Common myeloid progenitor, CD34-positive (primary cell): Measurements from ENCODE around the gene SLC22A23.

Experiments used
- CTCF ChIA-PET: fragments of 350-600 bp; sonication (Branson Sonifier 250); formaldehyde crosslinking; loops from one replicate; lab custom pipeline; 2021; ENCODE audit warnings: antibody characterized with exemption; lab: Charles Lee
- POLR2A ChIA-PET: fragments of 350-600 bp; sonication (Branson Sonifier 250); formaldehyde crosslinking; loops from one replicate; lab custom pipeline; 2021; ENCODE audit warnings: antibody characterized with exemption; lab: Charles Lee
- DNase-seq, 3 donors: peaks; one replicate each; pipeline versions ENCODE4 v3.0.0 to v3.0.0-alpha.2; 2013
- H3K27ac ChIP-seq, 2 experiments: 1 replicate in 1 of 2; 2 replicates in 1 of 2; pipeline ENCODE4 v1.7.0; 2013; ENCODE audit warnings: inconsistent platforms in 2 of 2, low read length in 2 of 2, mild to moderate bottlenecking in 2 of 2, low read depth in 1 of 2, moderate library complexity in 1 of 2; ENCODE audit not compliant: severe bottlenecking in 2 of 2, insufficient read depth in 1 of 2, poor library complexity in 1 of 2
- H3K27me3 ChIP-seq, 5 experiments: replicated peaks in 2 of 5; 1 replicate in 3 of 5; 2 replicates in 2 of 5; pipeline versions ENCODE4 v1.6.1 to v1.7.0; 2013; ENCODE audit warnings: low read length in 4 of 5, mild to moderate bottlenecking in 2 of 5, moderate library complexity in 2 of 5, inconsistent platforms in 1 of 5; ENCODE audit not compliant: insufficient read depth in 5 of 5, control insufficient read depth in 4 of 5
- H3K36me3 ChIP-seq, 4 experiments: 1 replicate in 2 of 4; 2 replicates in 2 of 4; pipeline versions ENCODE4 v1.6.1 to v1.7.0; 2013; ENCODE audit warnings: low read length in 3 of 4, control low read depth in 1 of 4, mild to moderate bottlenecking in 1 of 4; ENCODE audit not compliant: control insufficient read depth in 4 of 4, insufficient read depth in 4 of 4
- H3K4me1 ChIP-seq, 4 experiments: 1 replicate in 3 of 4; 2 replicates in 1 of 4; pipeline versions ENCODE4 v1.6.1 to v1.7.1; 2013; ENCODE audit warnings: low read length in 3 of 4, mild to moderate bottlenecking in 3 of 4, control low read depth in 1 of 4, inconsistent platforms in 1 of 4, moderate library complexity in 1 of 4; ENCODE audit not compliant: control insufficient read depth in 4 of 4, insufficient read depth in 4 of 4; ENCODE audit errors: control extremely low read depth in 1 of 4
- H3K4me3 ChIP-seq, 7 experiments: 1 replicate in 4 of 7; 2 replicates in 3 of 7; pipeline versions ENCODE4 v1.5.1 to v1.7.0; 2013; ENCODE audit warnings: mild to moderate bottlenecking in 7 of 7, low read length in 6 of 7, moderate library complexity in 6 of 7, inconsistent platforms in 2 of 7, low read depth in 2 of 7, control low read depth in 1 of 7; ENCODE audit not compliant: insufficient read depth in 4 of 7, control insufficient read depth in 1 of 7; ENCODE audit errors: extremely low read depth in 1 of 7
- H3K9me3 ChIP-seq, 5 experiments: 1 replicate in 4 of 5; 2 replicates in 1 of 5; pipeline versions ENCODE4 v1.6.1 to v1.7.1; 2013; ENCODE audit warnings: low read length in 4 of 5, mild to moderate bottlenecking in 2 of 5, inconsistent platforms in 1 of 5, low read depth in 1 of 5, moderate library complexity in 1 of 5; ENCODE audit not compliant: control insufficient read depth in 4 of 5, insufficient read depth in 2 of 5; ENCODE audit errors: control extremely low read depth in 1 of 5
- WGBS: methylation state at CpG from one replicate; pipeline ENCODE4 v1.1.5; 2013; ENCODE audit not compliant: insufficient coverage; 5-methylcytosine and 5-hydroxymethylcytosine counted together

SLC22A23 gene

DNA sequence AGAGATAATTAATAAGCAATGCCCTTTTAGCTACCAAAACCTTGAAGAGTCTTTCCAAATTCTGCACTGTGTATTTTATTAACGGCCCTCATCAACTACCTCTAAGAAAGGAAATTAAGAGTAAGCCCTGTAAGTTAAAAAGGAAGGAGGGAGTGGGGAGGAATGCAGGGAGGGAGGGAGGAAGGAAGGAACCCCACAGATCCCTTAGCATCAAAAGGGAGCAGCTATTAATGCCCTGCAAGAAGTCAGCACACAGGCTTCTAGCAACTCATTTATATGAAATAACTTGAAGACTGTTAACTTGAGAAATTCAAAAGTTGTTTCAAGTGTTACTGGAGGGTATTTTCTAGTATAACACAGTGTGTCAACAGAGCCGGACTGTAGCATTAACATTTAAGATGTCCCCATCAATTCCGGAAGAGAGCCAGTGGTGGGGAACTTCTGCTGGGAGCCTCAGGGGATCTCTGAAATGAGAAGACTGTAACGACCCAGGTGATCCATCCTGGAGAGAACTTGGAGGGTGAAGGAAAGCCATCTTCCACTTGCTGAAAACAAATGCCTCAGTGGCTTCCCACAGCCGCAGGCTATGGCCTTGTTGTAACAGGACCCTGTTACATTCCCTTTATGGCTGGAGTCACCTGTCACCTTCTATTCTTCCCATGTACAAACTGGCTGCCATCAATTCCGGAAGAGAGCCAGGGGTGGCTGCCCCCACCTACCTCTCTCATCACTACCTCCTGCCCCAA lies 33.2 kb downstream of the SLC22A23 start:
- ChIA-PET POLR2A (no interaction called here), CTCF (interaction anchor here (1.1 kb wide), 1 partner anchor 12 kb away, joined by 3 read pairs; no protein-coding TSS in a partner anchor)
- no peak overlapping the region for H3K27ac ChIP-seq
- WGBS = 82% methylated on average over 5 of the region's 6 CpGs
- DNase-seq = no peak
- no peaks in the 10 kb centered on the region for H3K36me3 ChIP-seq
- no peaks in the 10 kb centered on the region for H3K27me3 ChIP-seq
- H3K9me3 ChIP-seq = no peaks in the 10 kb centered on the region
- no peak overlapping the region for H3K4me3 ChIP-seq
- peaks cover 0 to 19% (median 8%) of the 10 kb centered on the region in 4 experiments for H3K4me1 ChIP-seq

DNA sequence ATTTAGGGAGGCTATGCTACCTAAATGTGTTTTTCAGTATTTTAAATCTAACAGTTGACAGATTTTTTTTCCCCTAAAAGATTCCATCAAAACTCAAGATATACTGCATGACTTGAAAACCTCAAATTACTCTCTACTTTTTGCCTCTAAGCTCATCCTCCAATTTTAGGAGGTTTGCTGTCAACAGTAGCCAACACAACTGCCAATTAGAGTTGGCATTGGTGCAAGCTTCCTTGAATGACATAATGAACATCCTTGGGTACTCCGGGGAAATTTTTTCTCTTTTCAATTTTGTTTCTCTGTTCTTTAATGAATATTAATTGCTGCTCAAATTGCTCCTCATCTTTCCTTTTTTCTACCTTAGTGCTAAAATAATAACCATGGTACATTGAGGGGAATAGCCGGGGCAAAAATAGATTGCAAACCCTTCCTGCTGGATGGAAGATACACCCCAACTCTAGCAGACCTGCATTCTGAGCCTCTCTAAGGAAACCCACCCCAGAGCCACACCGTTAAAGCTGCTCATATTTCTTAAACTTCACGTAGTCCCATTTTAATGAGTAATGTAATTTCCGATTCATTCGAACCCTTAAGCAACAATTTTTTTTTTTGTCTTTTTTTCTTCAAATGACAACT lies 34.3 kb downstream of the SLC22A23 start:
- Histone ChIP-seq H3K4me3 (no peak overlapping the region), H3K27me3 (no peaks in the 10 kb centered on the region), H3K4me1 (peaks cover 0 to 16% (median 7%) of the 10 kb centered on the region in 4 experiments), H3K9me3 (no peaks in the 10 kb centered on the region), H3K36me3 (no peaks in the 10 kb centered on the region), H3K27ac (no peak overlapping the region)
- no peak for DNase-seq
- 100% methylated on average over 5 of the region's 6 CpGs for WGBS
- CTCF ChIA-PET = interaction anchor here (0.9 to 1.1 kb wide), 3 partner anchors 11 to 43 kb away, joined by 3 read pairs; no protein-coding TSS in a partner anchor
- POLR2A ChIA-PET = no interaction called here

DNA sequence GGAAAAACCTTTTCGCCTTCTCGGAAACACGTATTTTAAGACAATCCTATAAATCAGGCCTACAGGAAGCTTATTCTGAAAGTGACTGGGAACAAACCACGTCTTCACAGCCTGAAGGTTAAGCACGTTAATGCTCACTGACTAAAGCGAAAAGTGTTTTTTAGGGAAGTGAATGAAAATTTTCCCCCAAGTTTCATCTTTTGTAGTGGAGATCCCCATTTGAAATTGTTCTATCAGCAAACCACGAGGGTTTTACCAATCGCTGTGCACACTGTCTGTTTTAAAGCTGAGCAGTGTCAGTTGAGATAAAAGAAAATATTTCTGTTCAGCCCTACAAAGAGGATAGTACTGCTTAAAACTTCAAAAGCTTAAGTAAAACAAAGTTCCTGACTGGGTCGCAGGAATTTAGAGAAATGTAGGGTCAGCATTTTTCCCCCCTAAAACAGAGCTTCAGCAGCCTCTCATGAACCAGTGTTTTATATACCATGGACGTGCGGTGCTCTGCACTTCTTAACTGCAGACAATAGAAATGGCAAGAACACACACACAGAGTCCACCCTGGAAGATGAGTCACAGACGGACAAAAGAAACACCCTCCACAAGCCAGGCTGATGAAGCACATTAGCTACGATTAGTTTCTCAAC lies 34.9 kb downstream of the SLC22A23 start:
- ChIA-PET CTCF (interaction anchor here (0.9 to 1.1 kb wide), 4 partner anchors 11 to 58 kb away, joined by 3 read pairs; no protein-coding TSS in a partner anchor), POLR2A (no interaction called here)
- peak overlapping the region in 1 of 2 experiments; percentile 35 for H3K27ac ChIP-seq
- H3K4me3 ChIP-seq = no peak overlapping the region
- H3K9me3 ChIP-seq = no peaks in the 10 kb centered on the region
- no peaks in the 10 kb centered on the region for H3K27me3 ChIP-seq
- DNase-seq = peak in 2 of 3 donors; percentile 18 to 36
- WGBS = 66% methylated on average over 7 of the region's 13 CpGs
- peaks cover 0 to 10% (median 5%) of the 10 kb centered on the region in 4 experiments for H3K4me1 ChIP-seq
- no peaks in the 10 kb centered on the region for H3K36me3 ChIP-seq

DNA sequence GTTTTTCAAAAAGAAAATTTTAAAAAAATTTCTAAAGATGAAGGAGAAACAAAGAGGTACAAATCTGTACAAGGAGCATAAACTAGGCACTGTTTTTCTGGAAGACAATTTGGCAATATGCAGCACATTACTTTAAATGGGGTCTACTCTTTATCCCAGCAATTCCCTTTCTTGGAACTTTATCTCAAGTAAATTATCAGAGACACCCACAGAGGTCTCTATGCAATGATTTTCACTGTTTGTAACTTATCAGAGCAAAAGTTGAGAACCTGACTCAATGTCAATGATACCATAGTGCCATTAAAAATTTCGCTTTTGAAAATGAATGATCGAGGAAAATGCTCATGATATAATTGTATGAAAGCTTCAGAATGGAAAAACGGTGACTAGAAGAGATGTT lies 35.7 kb downstream of the SLC22A23 start:
- H3K4me1 ChIP-seq = peaks cover 0 to 8% (median 5%) of the 10 kb centered on the region in 4 experiments
- no peaks in the 10 kb centered on the region for H3K36me3 ChIP-seq
- CTCF ChIA-PET = interaction anchor here (1.0 kb wide), 1 partner anchor 57 kb away, joined by 3 read pairs; no protein-coding TSS in a partner anchor
- POLR2A ChIA-PET = interaction anchor here (0.7 kb wide), 1 partner anchor 110 kb away, joined by 3 read pairs; no protein-coding TSS in a partner anchor
- H3K27ac ChIP-seq = no peak overlapping the region
- WGBS = no CpG with 5 or more reads among the region's 3 CpGs
- H3K4me3 ChIP-seq = no peak overlapping the region
- DNase-seq = no peak
- no peaks in the 10 kb centered on the region for H3K9me3 ChIP-seq
- H3K27me3 ChIP-seq = no peaks in the 10 kb centered on the region

DNA sequence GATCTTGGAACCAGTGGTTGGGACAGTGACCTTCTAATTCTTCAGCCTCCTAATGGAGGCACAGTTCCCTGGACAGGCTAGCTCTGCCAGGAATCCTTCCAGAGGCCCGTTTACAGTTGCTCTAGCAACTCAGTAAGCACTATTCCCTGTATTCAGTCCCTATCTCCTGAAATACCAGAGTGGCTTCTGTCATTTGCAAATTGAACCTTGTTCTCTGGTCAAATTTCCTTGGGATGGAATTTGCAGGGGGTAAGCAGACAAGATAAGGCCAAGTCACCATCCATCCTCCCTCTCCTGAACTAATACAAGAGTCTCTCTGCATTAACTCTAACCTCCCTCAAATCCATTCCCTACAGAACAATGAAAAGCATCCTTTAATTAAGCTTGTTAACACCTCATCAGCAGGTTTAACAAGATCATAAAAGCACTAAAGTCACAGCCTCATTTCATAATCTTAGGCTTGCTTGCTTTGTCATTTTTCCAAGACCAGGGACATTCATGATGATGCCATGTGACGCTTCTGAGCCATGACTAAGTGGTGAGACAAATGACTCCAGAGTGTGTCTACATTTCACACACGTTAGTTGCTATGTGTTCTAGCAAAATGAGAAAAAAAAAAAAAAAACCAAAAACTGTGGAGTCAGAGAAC lies 37.1 kb downstream of the SLC22A23 start:
- WGBS = 100% methylated on average over 1 of the region's 3 CpGs
- H3K9me3 ChIP-seq = no peaks in the 10 kb centered on the region
- DNase-seq = no peak
- CTCF ChIA-PET = no interaction called here
- no peaks in the 10 kb centered on the region for H3K27me3 ChIP-seq
- H3K4me1 ChIP-seq = peaks cover 0 to 12% (median 7%) of the 10 kb centered on the region in 4 experiments
- no peak overlapping the region for H3K4me3 ChIP-seq
- H3K36me3 ChIP-seq = no peaks in the 10 kb centered on the region
- H3K27ac ChIP-seq = no peak overlapping the region
- POLR2A ChIA-PET = no interaction called here

DNA sequence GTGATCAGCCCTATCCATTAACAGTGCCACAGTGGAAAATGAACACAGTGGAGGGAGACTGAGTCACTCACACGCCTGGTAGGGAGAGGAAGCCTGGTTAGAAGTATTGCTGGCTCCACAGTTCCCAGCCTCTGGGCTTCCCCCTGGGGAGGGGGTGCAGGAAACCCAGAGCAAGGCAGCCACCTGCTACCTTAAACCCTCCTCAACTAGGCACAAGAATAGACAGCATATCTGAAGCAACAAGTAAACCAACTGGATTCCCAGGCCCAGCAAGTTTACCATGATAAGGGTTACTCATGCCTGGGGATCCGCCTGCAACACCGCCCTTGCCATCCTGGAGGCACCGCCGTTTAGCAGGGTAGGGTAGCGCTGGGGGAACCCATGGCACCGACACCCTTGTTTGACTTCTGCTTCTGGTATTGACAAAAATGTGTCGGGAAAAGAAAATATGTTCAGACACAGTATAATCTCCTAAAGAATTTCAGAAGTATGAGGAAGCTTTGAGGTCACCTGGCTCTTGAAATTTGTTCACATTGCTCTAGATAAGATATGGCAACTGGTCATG lies 38.3 kb downstream of the SLC22A23 start:
- 98% methylated on average over 7 of the region's 8 CpGs for WGBS
- H3K9me3 ChIP-seq = no peaks in the 10 kb centered on the region
- no peak overlapping the region for H3K4me3 ChIP-seq
- POLR2A ChIA-PET = no interaction called here
- no peak overlapping the region for H3K27ac ChIP-seq
- CTCF ChIA-PET = interaction anchor here (1.6 kb wide), 1 partner anchor 9 kb away, joined by 3 read pairs; no protein-coding TSS in a partner anchor
- peak in 1 of 3 donors; percentile 18 for DNase-seq
- no peaks in the 10 kb centered on the region for H3K36me3 ChIP-seq
- H3K4me1 ChIP-seq = peaks cover 0 to 18% (median 10%) of the 10 kb centered on the region in 4 experiments
- H3K27me3 ChIP-seq = no peaks in the 10 kb centered on the region
